ENCODE results near the gene CYTH1. TPM values are rescaled to one million over a fixed set of nuclear protein-coding genes. Genes with fewer than 3 reads are reported as not detected.

The CYTH1 gene
- polyA plus RNA-seq, 1 donor: 40.6 TPM

DNA sequence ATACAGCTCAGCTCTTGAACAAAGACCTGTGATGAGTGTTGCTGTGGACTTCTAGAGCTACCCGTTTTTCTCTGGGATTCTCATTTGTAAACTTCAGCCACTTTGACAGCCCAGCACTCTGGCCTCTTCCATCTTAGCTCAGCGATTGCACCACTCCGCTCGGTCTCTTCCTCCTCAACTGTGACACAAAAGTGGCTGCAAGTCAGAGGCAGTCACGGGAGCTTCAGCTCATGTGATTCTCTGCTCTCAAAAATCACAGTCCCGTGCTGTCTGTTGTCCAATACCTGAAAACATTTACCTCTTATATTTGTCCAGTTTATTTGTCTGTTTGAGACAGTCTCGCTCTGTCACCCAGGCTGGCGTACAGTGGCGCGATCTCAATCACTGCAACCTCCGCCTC, 129.2 kb downstream of the CYTH1 start:
- H3K27me3 ChIP-seq (ENCODE audit: control insufficient read depth, insufficient read depth, low read length): peaks cover 3% of the 10 kb centered on the region
- no peaks in the 10 kb centered on the region for H3K4me1 ChIP-seq (ENCODE audit: control insufficient read depth, insufficient read depth, low read length)
- no peak for DNase-seq
- no peak overlapping the region for H3K4me3 ChIP-seq (ENCODE audit: low read length)
- WGBS (ENCODE audit: insufficient coverage, low lambda C conversion rate): no CpG with 5 or more reads among the region's 11 CpGs
- H3K36me3 ChIP-seq (ENCODE audit: control insufficient read depth, insufficient read depth, low read length): no peaks in the 10 kb centered on the region
- peaks cover 3% of the 10 kb centered on the region for H3K9me3 ChIP-seq (ENCODE audit: control insufficient read depth, low read depth, low read length)
- no peak overlapping the region for H3K27ac ChIP-seq (ENCODE audit: low read length)

DNA sequence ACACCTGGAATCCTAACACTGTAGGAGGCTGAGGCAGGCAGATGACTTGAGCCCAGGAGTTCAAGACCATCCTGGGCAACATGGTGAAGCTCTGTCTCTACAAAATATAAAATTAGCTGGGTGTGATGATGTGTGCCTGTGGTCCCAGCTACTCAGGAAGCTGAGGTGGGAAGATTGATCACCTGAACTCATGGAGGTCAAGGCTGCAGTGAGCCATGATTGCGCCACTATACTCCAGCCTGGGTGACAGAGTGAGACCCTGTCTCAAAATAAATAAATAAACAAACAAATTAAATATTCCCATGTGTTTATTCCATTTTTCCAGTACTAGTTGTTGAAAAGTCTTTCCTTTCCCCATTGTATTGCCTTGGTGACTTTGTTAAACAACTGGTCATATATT, 130.0 kb downstream of the CYTH1 start:
- peaks cover 3% of the 10 kb centered on the region for H3K27me3 ChIP-seq (ENCODE audit: control insufficient read depth, insufficient read depth, low read length)
- no peak overlapping the region for H3K4me3 ChIP-seq (ENCODE audit: low read length)
- no peaks in the 10 kb centered on the region for H3K36me3 ChIP-seq (ENCODE audit: control insufficient read depth, insufficient read depth, low read length)
- no peak overlapping the region for H3K27ac ChIP-seq (ENCODE audit: low read length)
- no CpG with 5 or more reads among the region's 1 CpG for WGBS (ENCODE audit: insufficient coverage, low lambda C conversion rate)
- no peaks in the 10 kb centered on the region for H3K4me1 ChIP-seq (ENCODE audit: control insufficient read depth, insufficient read depth, low read length)
- DNase-seq: no peak
- peaks cover 3% of the 10 kb centered on the region for H3K9me3 ChIP-seq (ENCODE audit: control insufficient read depth, low read depth, low read length)

DNA sequence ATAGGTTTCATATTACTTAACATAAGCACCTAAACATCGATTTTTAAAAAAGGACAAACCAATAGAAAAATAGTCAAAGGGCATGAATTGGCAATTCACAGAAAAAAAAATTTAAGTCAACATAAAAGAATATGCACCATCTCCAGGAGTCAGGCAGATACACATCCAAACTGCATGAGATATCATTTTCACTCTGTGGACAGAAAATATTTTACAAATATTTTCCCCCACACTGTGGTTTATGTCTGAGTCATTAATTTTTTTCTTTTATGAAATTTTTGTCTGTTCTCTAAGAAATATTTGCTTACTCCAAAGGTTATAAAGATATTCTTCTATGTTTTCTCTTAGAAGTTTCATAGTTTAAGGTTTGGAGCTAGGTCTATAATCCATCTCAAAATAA, 130.5 kb downstream of the CYTH1 start:
- no peak for DNase-seq
- WGBS (ENCODE audit: insufficient coverage, low lambda C conversion rate): 78% methylated on average over 1 of the region's 1 CpG
- no peak overlapping the region for H3K4me3 ChIP-seq (ENCODE audit: low read length)

DNA sequence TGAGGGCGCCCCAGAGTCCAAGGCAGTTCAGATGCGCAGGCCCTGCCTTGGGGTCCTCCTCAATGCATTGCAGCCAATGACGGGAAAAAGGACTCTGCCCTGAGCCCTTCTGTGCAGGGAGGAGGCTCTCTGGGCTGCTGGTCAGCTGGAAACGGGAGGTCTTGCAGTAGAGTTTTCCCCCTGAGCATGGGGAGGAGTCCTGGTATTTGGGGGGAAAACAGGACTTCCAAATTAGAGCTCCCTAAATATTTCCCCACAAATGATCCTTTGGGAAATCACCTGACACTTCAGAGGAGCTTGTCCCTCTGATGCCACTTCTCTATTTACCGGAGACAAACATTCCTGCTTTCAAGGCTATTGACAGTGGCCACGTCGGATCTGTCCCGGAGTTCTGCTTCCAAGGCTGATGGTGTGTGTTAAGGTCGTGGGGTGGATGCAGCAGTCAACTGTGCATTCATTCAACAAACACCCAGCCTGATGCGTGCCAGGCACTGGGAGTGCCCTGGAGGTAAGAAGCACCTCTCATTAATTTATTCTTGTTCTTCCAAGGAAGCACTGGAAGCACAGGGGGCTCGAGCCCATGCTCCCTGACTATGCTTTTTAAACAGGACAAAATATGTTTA, 131.9 kb downstream of the CYTH1 start:
- DNase-seq: no peak
- peaks cover 3% of the 10 kb centered on the region for H3K27me3 ChIP-seq (ENCODE audit: control insufficient read depth, insufficient read depth, low read length)
- H3K9me3 ChIP-seq (ENCODE audit: control insufficient read depth, low read depth, low read length): peaks cover 3% of the 10 kb centered on the region
- no CpG with 5 or more reads among the region's 11 CpGs for WGBS (ENCODE audit: insufficient coverage, low lambda C conversion rate)
- no peaks in the 10 kb centered on the region for H3K4me1 ChIP-seq (ENCODE audit: control insufficient read depth, insufficient read depth, low read length)
- H3K4me3 ChIP-seq (ENCODE audit: low read length): no peak overlapping the region
- H3K36me3 ChIP-seq (ENCODE audit: control insufficient read depth, insufficient read depth, low read length): no peaks in the 10 kb centered on the region
- H3K27ac ChIP-seq (ENCODE audit: low read length): no peak overlapping the region

More for the DNA sequence above, 130.5 kb downstream of the CYTH1 start:
- no peak overlapping the region for H3K27ac ChIP-seq (ENCODE audit: low read length)
- peaks cover 3% of the 10 kb centered on the region for H3K27me3 ChIP-seq (ENCODE audit: control insufficient read depth, insufficient read depth, low read length)
- peaks cover 3% of the 10 kb centered on the region for H3K9me3 ChIP-seq (ENCODE audit: control insufficient read depth, low read depth, low read length)
- no peaks in the 10 kb centered on the region for H3K4me1 ChIP-seq (ENCODE audit: control insufficient read depth, insufficient read depth, low read length)
- H3K36me3 ChIP-seq (ENCODE audit: control insufficient read depth, insufficient read depth, low read length): no peaks in the 10 kb centered on the region

DNA sequence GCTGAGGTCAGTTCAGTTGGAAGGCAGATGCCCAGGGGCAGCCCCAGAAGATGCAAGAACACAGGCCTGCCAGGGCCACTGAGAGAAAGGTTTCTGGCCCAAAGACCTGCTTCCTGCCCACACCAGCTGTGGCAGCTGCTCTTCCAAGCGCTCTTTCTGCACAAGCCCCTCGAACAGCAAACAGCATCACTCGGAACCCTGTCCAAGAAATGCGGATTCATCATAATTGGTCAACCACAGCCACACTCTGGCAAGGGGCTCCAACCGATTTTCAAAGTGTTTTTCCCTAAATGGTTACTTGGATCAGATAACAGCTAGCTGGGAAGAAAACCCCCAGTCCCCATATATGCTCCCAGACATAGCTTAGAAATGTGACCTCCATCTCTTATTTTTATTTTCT, 133.8 kb downstream of the CYTH1 start:
- Histone ChIP-seq H3K36me3 (ENCODE audit: control insufficient read depth, insufficient read depth, low read length) (no peaks in the 10 kb centered on the region), H3K9me3 (ENCODE audit: control insufficient read depth, low read depth, low read length) (peaks cover 3% of the 10 kb centered on the region), H3K27ac (ENCODE audit: low read length) (no peak overlapping the region), H3K4me1 (ENCODE audit: control insufficient read depth, insufficient read depth, low read length) (no peaks in the 10 kb centered on the region), H3K4me3 (ENCODE audit: low read length) (no peak overlapping the region), H3K27me3 (ENCODE audit: control insufficient read depth, insufficient read depth, low read length) (peaks cover 3% of the 10 kb centered on the region)
- no peak for DNase-seq
- WGBS (ENCODE audit: insufficient coverage, low lambda C conversion rate): no CpG with 5 or more reads among the region's 5 CpGs

DNA sequence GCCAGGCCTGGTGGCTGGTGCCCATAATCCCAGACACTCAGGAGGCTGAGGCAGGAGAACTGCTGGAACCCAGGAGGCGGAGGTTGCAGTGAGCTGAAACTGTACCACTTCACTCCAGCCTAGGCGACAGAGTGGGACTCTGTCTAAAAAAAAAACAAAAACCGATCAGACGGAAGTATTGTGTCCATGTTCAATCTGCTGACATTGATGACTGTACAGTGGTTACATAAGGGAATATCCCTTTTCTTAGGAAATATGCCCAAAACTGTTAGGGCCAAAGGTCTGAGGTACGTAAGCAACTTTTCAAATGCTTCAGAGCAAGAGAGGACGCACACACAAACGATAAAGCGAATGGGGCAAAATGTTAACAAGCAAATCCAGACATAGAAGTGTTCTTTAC, 135.0 kb downstream of the CYTH1 start:
- H3K4me1 ChIP-seq (ENCODE audit: control insufficient read depth, insufficient read depth, low read length): no peaks in the 10 kb centered on the region
- H3K9me3 ChIP-seq (ENCODE audit: control insufficient read depth, low read depth, low read length): peaks cover 3% of the 10 kb centered on the region
- no peak overlapping the region for H3K4me3 ChIP-seq (ENCODE audit: low read length)
- DNase-seq: no peak
- H3K27me3 ChIP-seq (ENCODE audit: control insufficient read depth, insufficient read depth, low read length): peaks cover 3% of the 10 kb centered on the region
- 96% methylated on average over 3 of the region's 8 CpGs for WGBS (ENCODE audit: insufficient coverage, low lambda C conversion rate)
- no peak overlapping the region for H3K27ac ChIP-seq (ENCODE audit: low read length)
- no peaks in the 10 kb centered on the region for H3K36me3 ChIP-seq (ENCODE audit: control insufficient read depth, insufficient read depth, low read length)

DNA sequence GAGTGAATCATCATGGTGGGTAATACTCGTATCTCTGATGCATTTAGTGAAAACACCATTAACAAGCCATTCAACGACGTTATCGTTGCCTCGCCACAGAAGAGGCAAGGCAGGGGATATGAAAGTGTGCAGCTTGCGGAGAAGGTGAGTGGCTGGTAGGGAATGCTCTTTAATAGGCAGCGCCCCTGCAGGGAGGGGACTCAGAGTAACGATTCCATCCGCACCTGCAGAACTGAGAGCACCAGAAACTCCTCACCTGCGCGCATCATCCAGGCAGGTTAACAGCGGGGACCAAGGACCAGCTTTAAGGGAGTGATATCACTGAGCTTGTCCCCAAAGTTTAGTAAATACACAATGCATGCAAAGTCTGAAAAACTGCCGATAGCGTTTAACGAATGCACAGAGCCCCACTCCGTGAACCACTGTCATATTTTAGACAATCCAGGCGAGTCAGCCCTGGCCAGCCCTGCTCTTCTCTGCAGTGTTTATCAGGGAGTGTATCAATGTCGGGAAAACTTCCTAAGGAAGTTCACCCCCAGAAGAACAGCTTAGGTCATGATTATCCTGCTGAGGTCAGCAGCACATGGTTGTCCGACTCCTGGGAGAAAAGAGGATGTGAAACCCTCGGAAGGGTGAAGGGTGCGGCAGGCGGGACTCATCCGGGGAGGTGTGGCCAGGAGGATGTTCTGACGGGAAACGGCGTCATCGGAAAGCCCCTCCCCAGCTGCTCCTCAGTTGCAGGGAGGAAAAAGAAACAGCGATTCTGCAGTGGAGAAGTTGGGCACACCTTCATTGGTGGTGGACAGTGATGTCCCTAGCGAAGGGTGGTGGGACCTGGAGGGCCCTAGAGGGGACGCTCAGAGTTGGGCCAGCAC, 136.4 kb downstream of the CYTH1 start:
- Histone ChIP-seq H3K36me3 (ENCODE audit: control insufficient read depth, insufficient read depth, low read length) (no peaks in the 10 kb centered on the region), H3K27ac (ENCODE audit: low read length) (no peak overlapping the region)
- peak; percentile 37 to 51 for DNase-seq

DNA sequence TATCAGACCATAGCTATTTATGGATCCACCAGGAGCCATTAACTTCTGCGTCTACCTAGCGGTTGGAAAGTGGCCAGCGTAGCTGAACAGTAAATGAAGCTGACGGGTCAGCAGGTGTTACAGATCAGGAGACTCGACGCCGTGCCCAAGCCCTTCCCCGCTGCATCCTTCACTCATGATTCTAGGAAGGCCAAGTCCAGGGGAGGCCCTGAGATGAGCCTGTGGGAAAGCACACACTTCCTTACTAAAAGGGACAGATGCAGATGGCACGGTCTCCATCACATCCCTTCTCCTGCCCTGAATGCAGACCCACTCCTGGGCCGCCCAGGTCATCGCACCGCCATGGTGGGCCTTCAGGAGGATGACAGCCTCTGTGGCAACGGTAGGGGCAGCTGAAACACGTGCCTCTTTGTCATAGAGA, 137.1 kb downstream of the CYTH1 start:
- no peak overlapping the region for H3K4me3 ChIP-seq (ENCODE audit: low read length)
- peaks cover 3% of the 10 kb centered on the region for H3K27me3 ChIP-seq (ENCODE audit: control insufficient read depth, insufficient read depth, low read length)
- no peak overlapping the region for H3K27ac ChIP-seq (ENCODE audit: low read length)
- peaks cover 3% of the 10 kb centered on the region for H3K9me3 ChIP-seq (ENCODE audit: control insufficient read depth, low read depth, low read length)
- H3K4me1 ChIP-seq (ENCODE audit: control insufficient read depth, insufficient read depth, low read length): no peaks in the 10 kb centered on the region
- DNase-seq: no peak
- H3K36me3 ChIP-seq (ENCODE audit: control insufficient read depth, insufficient read depth, low read length): no peaks in the 10 kb centered on the region
- no CpG with 5 or more reads among the region's 14 CpGs for WGBS (ENCODE audit: insufficient coverage, low lambda C conversion rate)

More for the DNA sequence above, 136.4 kb downstream of the CYTH1 start:
- H3K9me3 ChIP-seq (ENCODE audit: control insufficient read depth, low read depth, low read length): peaks cover 3% of the 10 kb centered on the region
- H3K4me1 ChIP-seq (ENCODE audit: control insufficient read depth, insufficient read depth, low read length): no peaks in the 10 kb centered on the region
- WGBS (ENCODE audit: insufficient coverage, low lambda C conversion rate): 86% methylated on average over 1 of the region's 30 CpGs
- peaks cover 3% of the 10 kb centered on the region for H3K27me3 ChIP-seq (ENCODE audit: control insufficient read depth, insufficient read depth, low read length)
- H3K4me3 ChIP-seq (ENCODE audit: low read length): no peak overlapping the region

DNA sequence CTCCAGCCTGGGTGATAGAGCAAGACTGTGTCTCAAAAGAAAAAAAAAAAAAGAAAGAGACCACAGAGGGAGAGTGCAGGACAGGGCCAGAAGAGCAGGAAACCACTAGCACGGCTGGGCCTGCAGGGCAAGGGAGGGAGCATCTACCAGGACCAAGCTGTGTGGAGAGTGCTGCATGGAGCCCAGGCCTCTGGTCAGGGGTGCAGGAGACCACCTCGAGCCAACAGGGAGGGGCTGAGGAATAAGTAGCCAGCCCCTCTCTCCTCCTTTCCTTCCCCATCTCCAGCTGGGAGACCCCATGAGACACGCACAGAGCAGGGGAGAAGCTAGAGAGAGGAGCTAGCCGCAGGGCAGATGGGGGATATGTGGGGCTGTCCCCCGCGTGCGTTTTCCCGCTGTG, 137.8 kb downstream of the CYTH1 start:
- no CpG with 5 or more reads among the region's 8 CpGs for WGBS (ENCODE audit: insufficient coverage, low lambda C conversion rate)
- H3K4me3 ChIP-seq (ENCODE audit: low read length): no peak overlapping the region
- no peak for DNase-seq
- no peaks in the 10 kb centered on the region for H3K4me1 ChIP-seq (ENCODE audit: control insufficient read depth, insufficient read depth, low read length)
- H3K27me3 ChIP-seq (ENCODE audit: control insufficient read depth, insufficient read depth, low read length): peaks cover 3% of the 10 kb centered on the region
- H3K27ac ChIP-seq (ENCODE audit: low read length): no peak overlapping the region
- H3K36me3 ChIP-seq (ENCODE audit: control insufficient read depth, insufficient read depth, low read length): no peaks in the 10 kb centered on the region
- peaks cover 3% of the 10 kb centered on the region for H3K9me3 ChIP-seq (ENCODE audit: control insufficient read depth, low read depth, low read length)

DNA sequence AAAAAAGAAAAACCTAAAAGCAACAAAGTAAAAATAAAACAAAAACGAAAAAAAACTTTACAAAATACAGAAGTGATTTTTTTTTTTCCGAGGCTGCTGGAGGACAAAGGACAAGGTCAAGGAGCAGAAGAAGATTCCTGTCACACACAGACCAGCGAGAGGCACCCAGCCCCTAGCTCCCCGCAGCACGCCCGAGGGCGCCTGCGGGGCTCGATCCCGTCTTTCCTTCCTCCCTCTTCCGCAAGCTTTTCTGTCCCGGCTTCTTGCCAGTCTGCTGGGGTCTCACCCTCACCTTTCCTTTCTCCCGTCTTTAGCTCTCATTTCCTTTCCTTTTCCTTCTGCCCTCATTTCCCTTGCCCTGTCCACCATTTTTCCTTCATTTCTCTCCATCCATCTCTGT, 138.7 kb downstream of the CYTH1 start:
- Histone ChIP-seq H3K4me1 (ENCODE audit: control insufficient read depth, insufficient read depth, low read length) (no peaks in the 10 kb centered on the region), H3K9me3 (ENCODE audit: control insufficient read depth, low read depth, low read length) (peaks cover 3% of the 10 kb centered on the region), H3K36me3 (ENCODE audit: control insufficient read depth, insufficient read depth, low read length) (no peaks in the 10 kb centered on the region), H3K27me3 (ENCODE audit: control insufficient read depth, insufficient read depth, low read length) (peaks cover 3% of the 10 kb centered on the region), H3K27ac (ENCODE audit: low read length) (no peak overlapping the region), H3K4me3 (ENCODE audit: low read length) (no peak overlapping the region)
- 85% methylated on average over 9 of the region's 13 CpGs for WGBS (ENCODE audit: insufficient coverage, low lambda C conversion rate)
- DNase-seq: no peak
